H9 (cell line): ENCODE measurements around the gene APOBEC2. TPM values are rescaled to one million over a fixed set of nuclear protein-coding genes. Genes with fewer than 3 reads are reported as not detected.

Experiments
- DNase-seq: peaks from one replicate; pipeline ENCODE4 v3.0.0-alpha.2; 2017
- H2AFZ ChIP-seq: one replicate; pipeline ENCODE4 v1.6.1; 2013; ENCODE audit warnings: mild to moderate bottlenecking, low read length, control low read depth, moderate library complexity
- H2AK5ac ChIP-seq: 2 replicates; pipeline ENCODE4 v1.6.1; 2013; ENCODE audit warnings: low read length, control low read depth, mixed read lengths; ENCODE audit not compliant: insufficient read length
- H2BK120ac ChIP-seq: one replicate; pipeline ENCODE4 v1.6.1; 2013; ENCODE audit warnings: low read depth, mild to moderate bottlenecking, low read length, control low read depth, inconsistent platforms; ENCODE audit not compliant: poor library complexity, severe bottlenecking
- H2BK12ac ChIP-seq: 2 replicates; pipeline ENCODE4 v1.6.1; 2013; ENCODE audit warnings: low read length, control low read depth, mixed read lengths, low read depth; ENCODE audit not compliant: insufficient read length
- H2BK15ac ChIP-seq: 2 replicates; pipeline ENCODE4 v1.6.1; 2013; ENCODE audit warnings: low read depth, low read length, control low read depth
- H2BK20ac ChIP-seq: one replicate; pipeline ENCODE4 v1.6.1; 2013; ENCODE audit warnings: low read depth, mild to moderate bottlenecking, low read length, control low read depth, inconsistent platforms; ENCODE audit not compliant: poor library complexity, severe bottlenecking
- H2BK5ac ChIP-seq: 2 replicates; pipeline ENCODE4 v1.6.1; 2013; ENCODE audit warnings: low read length, control low read depth, mixed read lengths; ENCODE audit not compliant: insufficient read length
- H3K14ac ChIP-seq: 2 replicates; pipeline ENCODE4 v1.6.1; 2013; ENCODE audit warnings: low read length, control low read depth; ENCODE audit not compliant: insufficient read depth
- H3K18ac ChIP-seq: 2 replicates; pipeline ENCODE4 v1.6.1; 2013; ENCODE audit warnings: low read depth, mild to moderate bottlenecking, mixed read lengths, low read length, control low read depth; ENCODE audit not compliant: insufficient read length
- H3K23ac ChIP-seq: 2 replicates; pipeline ENCODE4 v1.6.1; 2013; ENCODE audit warnings: low read length, control low read depth, mixed read lengths, low read depth; ENCODE audit not compliant: insufficient read length
- H3K23me2 ChIP-seq: 2 replicates; pipeline ENCODE4 v1.6.1; 2013; ENCODE audit warnings: low read depth, mild to moderate bottlenecking, mixed read lengths, low read length, control low read depth; ENCODE audit not compliant: insufficient read length, poor library complexity, severe bottlenecking
- H3K27ac ChIP-seq: 2 replicates; pipeline ENCODE4 v1.5.1; 2013; ENCODE audit warnings: low read length, control low read depth, mixed read lengths, low read depth; ENCODE audit not compliant: insufficient read length
- H3K27me3 ChIP-seq: 2 replicates; pipeline ENCODE4 v1.6.1; 2013; ENCODE audit warnings: low read length, control low read depth, inconsistent platforms; ENCODE audit not compliant: insufficient read depth
- H3K4ac ChIP-seq: 2 replicates; pipeline ENCODE4 v1.6.1; 2013; ENCODE audit warnings: low read depth, mild to moderate bottlenecking, control low read depth, inconsistent platforms, low read length, moderate library complexity
- H3K4me1 ChIP-seq: 2 replicates; pipeline ENCODE4 v1.6.1; 2013; ENCODE audit warnings: low read length, control low read depth, inconsistent platforms; ENCODE audit not compliant: insufficient read depth
- H3K4me2 ChIP-seq: 2 replicates; pipeline ENCODE4 v1.6.1; 2013; ENCODE audit warnings: low read length, control low read depth, mixed read lengths; ENCODE audit not compliant: insufficient read length, insufficient read depth
- H3K56ac ChIP-seq: 2 replicates; pipeline ENCODE4 v1.6.1; 2013; ENCODE audit warnings: low read depth, mild to moderate bottlenecking, mixed read lengths, low read length, control low read depth; ENCODE audit not compliant: insufficient read length
- H3K79me1 ChIP-seq: 2 replicates; pipeline ENCODE4 v1.6.1; 2013; ENCODE audit warnings: low read depth, mild to moderate bottlenecking, moderate library complexity, low read length, control low read depth, inconsistent platforms; ENCODE audit not compliant: insufficient read depth, poor library complexity, severe bottlenecking
- H3K79me2 ChIP-seq: 2 replicates; pipeline ENCODE4 v1.6.1; 2013; ENCODE audit warnings: low read length, control low read depth, inconsistent platforms; ENCODE audit not compliant: insufficient read depth
- H3K9ac ChIP-seq: 2 replicates; pipeline ENCODE4 v1.6.1; 2013; ENCODE audit warnings: low read length, control low read depth, mixed read lengths; ENCODE audit not compliant: insufficient read length; ENCODE audit errors: extremely low read depth
- H3K9me3 ChIP-seq: one replicate; pipeline ENCODE4 v1.6.1; 2013; ENCODE audit warnings: low read depth, low read length, inconsistent platforms; ENCODE audit not compliant: control insufficient read depth
- H3T11ph ChIP-seq: one replicate; pipeline ENCODE4 v1.6.1; 2013; ENCODE audit warnings: mild to moderate bottlenecking, low read length, control low read depth, inconsistent platforms
- H4K20me1 ChIP-seq: one replicate; pipeline ENCODE4 v1.6.1; 2013; ENCODE audit not compliant: control insufficient read depth, insufficient read length, insufficient read depth
- H4K5ac ChIP-seq: 2 replicates; pipeline ENCODE4 v1.6.1; 2013; ENCODE audit warnings: low read depth, mild to moderate bottlenecking, mixed read lengths, low read length, control low read depth; ENCODE audit not compliant: insufficient read length
- H4K8ac ChIP-seq: replicated peaks from 2 replicates; pipeline ENCODE4 v1.6.1; 2013; ENCODE audit warnings: low read length, control low read depth, mixed read lengths, low read depth; ENCODE audit not compliant: insufficient read length
- H4K91ac ChIP-seq: 2 replicates; pipeline ENCODE4 v1.6.1; 2013; ENCODE audit warnings: low read depth, mild to moderate bottlenecking, moderate library complexity, mixed read lengths, low read length, control low read depth; ENCODE audit not compliant: insufficient read length
- H3K27ac Mint-ChIP-seq, 3 experiments: 2 replicates in 2 of 3; 3 replicates in 1 of 3; pipeline ENCODE4 v1.8.0; 2020 to 2021; ENCODE audit warnings: mixed read lengths in 3 of 3, mild to moderate bottlenecking in 1 of 3, moderate library complexity in 1 of 3
- H3K27me3 Mint-ChIP-seq: 2 replicates; pipeline ENCODE4 v1.8.0; 2021; ENCODE audit warnings: low read depth, mild to moderate bottlenecking, moderate library complexity, mixed read lengths
- H3K36me3 Mint-ChIP-seq, 3 experiments: 2 replicates in 2 of 3; 3 replicates in 1 of 3; pipeline ENCODE4 v1.8.0; 2020 to 2021; ENCODE audit warnings: low read depth in 3 of 3, mixed read lengths in 3 of 3; ENCODE audit not compliant: insufficient read depth in 1 of 3
- H3K4me1 Mint-ChIP-seq, 2 experiments: 2 replicates each; pipeline ENCODE4 v1.8.0; 2020; ENCODE audit warnings: mixed read lengths in 2 of 2
- H3K4me3 Mint-ChIP-seq, 2 experiments: 2 replicates in 1 of 2; 3 replicates in 1 of 2; pipeline ENCODE4 v1.8.0; 2020 to 2021; ENCODE audit warnings: mild to moderate bottlenecking in 2 of 2, mixed read lengths in 2 of 2, moderate library complexity in 1 of 2
- H3K9me3 Mint-ChIP-seq, 2 experiments: 2 replicates in 1 of 2; 3 replicates in 1 of 2; pipeline ENCODE4 v1.8.0; 2020; ENCODE audit warnings: mild to moderate bottlenecking in 2 of 2, mixed read lengths in 2 of 2, moderate library complexity in 1 of 2
- CTCF ChIP-seq: fragments of 200-600 bp; sonication (generic); conservative IDR thresholded peaks from 3 replicates; pipeline ENCODE4 v1.8.0; 2021; ENCODE audit warnings: antibody characterized with exemption, mild to moderate bottlenecking
- WGBS: extraction: QIAGEN DNeasy Blood & Tissue Kit; methylation state at CpG from one replicate; pipeline ENCODE4 v1.1.7; 2013; ENCODE audit warnings: missing lambda C conversion rate, low lambda C conversion rate, mixed read lengths; ENCODE audit not compliant: insufficient read length; ENCODE audit errors: extremely low coverage; 5-methylcytosine and 5-hydroxymethylcytosine counted together
- total RNA-seq: library from RNA; stranded (reverse); gene quantifications from 2 replicates; pipeline ENCODE4 v1.2.1, GENCODE V29; 2021

APOBEC2 gene
- total RNA-seq, 1 experiment from 2014 or later: not detected

DNA sequence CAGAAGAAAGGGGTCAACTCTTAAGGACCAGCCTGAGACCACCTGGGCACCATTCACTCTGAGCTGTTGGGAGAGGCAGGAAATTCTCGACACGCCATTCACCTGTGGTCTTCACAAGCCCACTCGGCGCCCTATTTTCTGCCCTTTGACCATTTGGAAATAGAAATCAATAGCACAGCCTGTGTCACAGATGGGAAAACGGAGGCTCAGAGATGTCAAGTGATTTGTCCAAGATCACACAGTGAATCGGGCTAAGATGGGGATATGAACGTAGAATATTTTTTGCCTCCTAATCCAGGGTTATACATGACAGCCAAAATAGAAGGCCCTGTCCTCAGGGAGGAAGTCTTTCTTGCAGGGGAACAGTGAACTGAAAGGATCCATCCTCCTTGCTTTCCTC lies 3.0 kb upstream of the APOBEC2 start:
- H3K9me3 ChIP-seq: no peaks in the 10 kb centered on the region
- Mint-ChIP-seq H3K4me3 (no peak overlapping the region), H3K9me3 (no peaks in the 10 kb centered on the region), H3K27me3 (no peaks in the 10 kb centered on the region), H3K36me3 (no peaks in the 10 kb centered on the region; a peak in 2 of 7 replicates), H3K4me1 (peaks cover 14 to 26% of the 10 kb centered on the region in 2 experiments), H3K27ac (peak overlapping the region in 1 of 3 experiments; percentile 34; a peak in 1 of 7 replicates)
- no peaks in the 10 kb centered on the region for H3K23me2 ChIP-seq
- H4K20me1 ChIP-seq: no peaks in the 10 kb centered on the region
- no peak overlapping the region for H2BK120ac ChIP-seq
- H4K5ac ChIP-seq: no peak overlapping the region
- H3K9ac ChIP-seq: no peak overlapping the region
- no peak overlapping the region for H3T11ph ChIP-seq
- no peak for DNase-seq
- H3K18ac ChIP-seq: no peak overlapping the region
- no peaks in the 10 kb centered on the region for H3K27me3 ChIP-seq
- no peaks in the 10 kb centered on the region for H3K79me2 ChIP-seq
- no peak overlapping the region for H2BK5ac ChIP-seq
- no peak overlapping the region for H2AK5ac ChIP-seq
- no peak overlapping the region for H3K27ac ChIP-seq
- peaks cover 7% of the 10 kb centered on the region; the same call in 1 of the 2 replicates for H3K4me1 ChIP-seq
- no peak overlapping the region for H3K14ac ChIP-seq
- H2BK12ac ChIP-seq: no peak overlapping the region
- no CpG with 5 or more reads among the region's 7 CpGs for WGBS
- H2BK15ac ChIP-seq: no peak overlapping the region
- H2AFZ ChIP-seq: no peak overlapping the region
- no peaks in the 10 kb centered on the region for H3K79me1 ChIP-seq
- no peak overlapping the region for H4K91ac ChIP-seq
- no peak overlapping the region for H2BK20ac ChIP-seq
- TF ChIP-seq CTCF: no peak
- no peak overlapping the region for H3K56ac ChIP-seq
- no peak overlapping the region for H4K8ac ChIP-seq
- no peak overlapping the region for H3K4ac ChIP-seq
- no peak overlapping the region for H3K4me2 ChIP-seq
- H3K23ac ChIP-seq: no peak overlapping the region
